Measurements from ENCODE around the gene EIF3K.
"Not testable (repeated sequence)": the region's sequence is repeated elsewhere in the genome, so short reads cannot be mapped to it uniquely, and the experiment has no call there.

The EIF3K gene

DNA sequence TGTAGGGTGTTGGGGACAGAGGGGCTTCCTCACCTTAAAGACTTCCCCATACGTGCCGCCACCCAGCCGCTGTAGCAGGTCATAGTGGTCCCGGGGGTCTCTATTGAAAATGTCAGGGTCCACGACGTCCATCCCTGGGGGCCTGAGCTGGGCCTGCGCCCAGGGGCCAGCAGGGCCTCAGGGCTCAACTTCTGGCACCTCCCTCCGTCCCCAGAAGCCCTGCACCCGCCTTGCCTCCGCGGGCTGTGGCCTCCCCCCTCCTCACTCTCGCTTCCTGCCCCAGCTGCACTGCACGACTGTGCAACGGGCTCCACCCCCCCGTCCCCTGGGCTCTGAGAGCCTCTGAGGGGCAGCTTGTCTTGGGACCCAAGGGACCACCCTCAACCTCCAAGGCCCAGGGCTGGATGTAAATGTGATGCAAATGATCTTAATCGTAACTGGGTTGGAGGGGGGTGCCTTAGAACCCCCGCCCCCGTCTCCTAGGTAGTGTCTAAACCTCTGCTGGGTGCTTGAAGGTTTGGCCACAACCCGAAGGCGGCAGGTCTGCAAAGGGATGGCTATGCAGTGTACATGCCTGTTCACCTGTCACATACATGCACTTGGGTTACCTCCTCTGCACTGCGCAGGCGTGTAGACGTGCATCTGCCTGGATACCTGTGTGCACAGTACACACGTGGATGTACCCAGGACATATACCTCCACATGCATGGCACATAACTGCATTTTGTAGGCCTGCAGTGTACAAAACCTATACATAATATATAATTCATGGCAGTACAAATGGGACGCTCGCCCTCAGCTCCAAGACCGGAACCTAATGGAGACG, 1.0 kb upstream of the EIF3K start, which contains the start of gene MAP4K1:
Gene MAP4K1, minus strand, starts transcription at position 190 of the 826 bp plus-strand sequence. Its CDS starts 58 bp downstream, at position 132.
- DNase-seq (ENCODE audit: low read depth): no peak

GRCh38 chr19:38619361-38620174, 580 bp downstream of the EIF3K start:
- no peak for DNase-seq (ENCODE audit: low read depth)

DNA sequence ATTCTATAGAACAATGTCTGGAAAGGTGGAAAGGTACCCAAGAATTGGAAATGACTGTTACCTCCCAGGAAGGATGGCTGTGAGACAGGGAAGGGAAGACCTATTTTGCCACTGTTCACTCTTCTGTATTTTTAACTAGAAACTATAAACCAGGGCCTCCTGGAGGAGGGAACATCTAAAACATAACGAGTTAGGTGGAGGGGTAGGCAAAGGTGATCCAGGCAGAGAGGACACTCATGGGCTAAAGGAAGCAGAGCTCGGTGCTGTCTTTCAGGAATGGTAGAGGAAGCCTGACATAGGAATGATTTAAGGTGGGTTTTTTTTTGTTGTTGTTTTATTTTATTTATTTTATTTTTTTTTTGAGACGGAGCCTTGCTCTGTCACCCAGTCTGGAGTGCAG, 5.8 kb downstream of the EIF3K start:
- no peak for DNase-seq (ENCODE audit: low read depth)

GRCh38 chr19:38626401-38626800, 7.4 kb downstream of the EIF3K start:
- DNase-seq (ENCODE audit: low read depth): no peak

DNA sequence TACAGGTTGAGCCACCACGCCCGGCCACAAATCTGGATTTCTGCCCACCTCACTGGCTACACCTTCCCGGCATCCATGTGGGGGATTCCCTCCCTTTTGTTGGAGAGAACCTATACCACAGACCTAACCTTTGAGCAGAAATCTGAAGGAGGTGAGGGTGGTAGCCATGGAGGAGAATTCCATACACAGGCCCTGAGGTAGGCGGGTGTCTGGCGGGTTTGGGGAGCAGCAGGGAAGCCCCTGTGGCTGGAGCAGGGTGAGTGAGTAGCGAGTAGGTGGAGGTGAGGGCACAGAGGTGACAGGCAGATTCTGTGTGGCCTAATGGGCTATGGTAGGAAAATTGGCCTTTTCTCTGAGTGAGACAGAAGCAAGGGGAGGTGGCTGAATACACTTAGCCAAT, 10.6 kb downstream of the EIF3K start:
- no peak for DNase-seq (ENCODE audit: low read depth)

DNA sequence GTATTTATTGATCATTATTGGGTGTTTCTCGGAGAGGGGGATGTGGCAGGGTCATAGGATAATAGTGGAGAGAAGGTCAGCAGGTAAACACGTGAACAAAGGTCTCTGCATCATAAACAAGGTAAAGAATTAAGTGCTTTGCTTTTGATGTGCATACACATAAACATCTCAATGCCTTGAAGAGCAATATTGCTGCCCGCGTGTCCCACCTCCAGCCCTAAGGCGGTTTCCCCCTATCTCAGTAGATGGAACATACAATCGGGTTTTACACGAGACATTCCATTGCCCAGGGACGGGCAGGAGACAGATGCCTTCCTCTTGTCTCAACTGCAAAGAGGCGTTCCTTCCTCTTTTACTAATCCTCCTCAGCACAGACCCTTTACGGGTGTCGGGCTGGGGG, 12.3 kb downstream of the EIF3K start:
- DNase-seq (ENCODE audit: low read depth): not testable (repeated sequence)

DNA sequence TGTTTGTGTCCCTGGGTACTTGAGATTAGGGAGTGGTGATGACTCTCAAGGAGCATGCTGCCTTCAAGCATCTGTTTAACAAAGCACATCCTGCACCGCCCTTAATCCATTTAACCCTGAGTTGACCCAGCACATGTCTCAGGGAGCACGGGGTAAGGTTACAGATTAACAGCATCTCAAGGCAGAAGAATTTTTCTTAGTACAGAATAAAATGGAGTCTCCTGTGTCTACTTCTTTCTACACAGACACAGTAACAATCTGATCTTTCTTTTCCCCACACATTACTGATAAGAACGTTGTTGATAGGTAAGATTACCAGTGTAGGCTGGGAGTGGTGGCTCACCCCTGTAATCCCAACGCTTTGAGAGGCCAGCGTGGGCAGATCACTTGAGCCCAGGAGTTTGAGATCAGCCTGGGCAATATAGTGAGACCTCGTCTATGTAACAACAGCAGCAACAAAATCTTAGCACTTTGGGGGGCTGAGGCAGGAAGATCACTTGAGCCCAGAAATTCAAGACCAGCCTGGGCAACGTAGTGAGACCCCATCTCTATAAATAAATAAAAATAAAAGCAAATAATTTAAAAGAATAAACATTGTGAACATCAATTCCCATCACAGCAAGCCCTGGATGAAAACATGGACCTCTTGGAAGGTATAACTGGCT, 13.0 kb downstream of the EIF3K start:
- DNase-seq (ENCODE audit: low read depth): not testable (repeated sequence)

GRCh38 chr19:38632476-38633213, 13.7 kb downstream of the EIF3K start:
- DNase-seq (ENCODE audit: low read depth): no peak

GRCh38 chr19:38634757-38635482, 15.9 kb downstream of the EIF3K start:
- no peak for DNase-seq (ENCODE audit: low read depth)

GRCh38 chr19:38635483-38636399, 16.8 kb downstream of the EIF3K start:
- no peak for DNase-seq (ENCODE audit: low read depth)

- no peak for DNase-seq (ENCODE audit: low read depth)
Measured at GRCh38 chr19:38638461-38638860, 19.5 kb downstream of the EIF3K start.

GRCh38 chr19:38639679-38640078, 20.7 kb downstream of the EIF3K start:
- no peak for DNase-seq (ENCODE audit: low read depth)

DNA sequence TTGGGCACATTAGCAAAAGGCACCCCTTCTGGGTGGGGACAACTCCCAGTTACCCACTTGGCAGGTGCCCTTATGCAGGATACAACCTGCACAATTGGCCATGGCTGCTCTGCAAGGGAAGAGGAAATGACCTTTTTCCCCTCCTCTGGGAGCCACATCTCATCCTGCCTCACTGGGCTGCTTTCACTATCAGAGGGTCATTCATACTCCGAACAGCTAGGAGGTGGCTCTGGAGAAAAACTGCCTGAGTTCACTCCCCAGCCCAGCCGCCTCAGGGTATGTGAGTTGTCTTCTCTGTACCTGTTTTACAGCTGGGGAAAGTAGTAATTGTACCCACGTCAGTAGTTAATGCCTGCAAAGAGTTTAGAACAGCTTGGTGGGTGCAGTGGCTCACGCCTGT, 21.4 kb downstream of the EIF3K start:
- no peak for DNase-seq (ENCODE audit: low read depth)

DNA sequence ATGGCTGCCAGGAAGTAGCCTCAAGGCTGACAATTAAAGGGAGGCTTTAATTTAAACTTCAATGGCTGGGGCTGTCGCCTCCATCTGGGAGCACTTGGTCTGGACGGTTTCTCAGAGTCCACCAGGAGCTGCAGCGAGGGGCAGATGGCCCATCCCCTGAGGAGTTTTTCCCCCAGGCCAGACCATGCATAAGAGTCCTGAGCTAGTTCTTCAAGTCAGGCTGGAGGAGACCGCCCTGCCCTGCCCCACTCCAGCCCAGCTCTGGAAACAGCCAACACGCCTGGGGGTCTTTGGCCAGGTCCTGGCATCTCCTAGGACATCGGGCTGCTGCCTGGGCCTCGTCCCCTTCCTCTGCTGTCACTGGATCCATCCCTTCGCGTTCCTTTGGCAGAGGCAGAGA, 23.2 kb downstream of the EIF3K start:
- DNase-seq (ENCODE audit: low read depth): no peak

- no peak for DNase-seq (ENCODE audit: low read depth)
Measured at GRCh38 chr19:38644719-38645118, 25.7 kb downstream of the EIF3K start.

GRCh38 chr19:38647368-38647965, 28.5 kb downstream of the EIF3K start, which contains the start of gene ACTN4:
TSS of gene ACTN4 (plus strand) at chr19:38647649. CDS start at chr19:38647746, 97 bp downstream.
- DNase-seq (ENCODE audit: low read depth): peak; percentile 95

DNA sequence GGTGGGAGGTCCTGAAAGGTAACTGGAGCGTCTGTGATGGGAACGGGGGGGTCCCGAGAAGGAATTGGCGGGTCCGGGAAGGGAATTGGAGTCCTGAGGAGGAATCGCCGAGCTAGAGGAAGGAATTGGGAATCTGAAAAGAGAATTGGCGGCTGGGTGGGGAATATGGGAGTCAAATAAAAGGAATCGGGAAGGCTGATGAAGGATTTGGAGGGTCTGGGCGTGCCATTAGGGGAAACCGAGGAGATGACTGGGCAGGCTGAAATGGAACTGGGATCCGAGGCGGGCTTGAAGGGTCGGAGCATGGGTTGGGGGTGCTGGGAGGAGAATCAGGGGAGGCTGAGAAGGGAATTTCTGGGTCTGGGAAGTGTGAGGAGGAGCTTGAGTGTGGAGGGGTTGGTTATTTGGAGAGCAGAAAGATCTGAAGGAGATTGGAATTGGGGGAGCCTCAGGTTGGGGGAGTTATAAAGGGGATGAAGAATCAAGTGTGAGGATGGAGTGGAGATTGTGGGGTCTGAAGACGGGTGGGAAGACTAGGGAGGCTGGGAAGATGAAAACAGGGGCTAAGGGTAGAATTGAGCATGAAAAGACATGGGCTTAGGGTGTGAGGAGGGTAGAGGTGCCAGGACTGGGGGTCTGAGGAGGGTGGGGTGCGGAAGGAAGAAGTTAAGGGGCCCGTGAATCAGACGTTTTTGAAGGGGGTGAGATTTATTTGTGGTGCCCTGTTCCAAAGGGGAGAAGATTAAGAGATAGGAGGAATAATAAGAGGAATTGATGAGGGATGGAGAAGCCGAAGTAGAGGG, 29.2 kb downstream of the EIF3K start:
- DNase-seq (ENCODE audit: low read depth): no peak

DNA sequence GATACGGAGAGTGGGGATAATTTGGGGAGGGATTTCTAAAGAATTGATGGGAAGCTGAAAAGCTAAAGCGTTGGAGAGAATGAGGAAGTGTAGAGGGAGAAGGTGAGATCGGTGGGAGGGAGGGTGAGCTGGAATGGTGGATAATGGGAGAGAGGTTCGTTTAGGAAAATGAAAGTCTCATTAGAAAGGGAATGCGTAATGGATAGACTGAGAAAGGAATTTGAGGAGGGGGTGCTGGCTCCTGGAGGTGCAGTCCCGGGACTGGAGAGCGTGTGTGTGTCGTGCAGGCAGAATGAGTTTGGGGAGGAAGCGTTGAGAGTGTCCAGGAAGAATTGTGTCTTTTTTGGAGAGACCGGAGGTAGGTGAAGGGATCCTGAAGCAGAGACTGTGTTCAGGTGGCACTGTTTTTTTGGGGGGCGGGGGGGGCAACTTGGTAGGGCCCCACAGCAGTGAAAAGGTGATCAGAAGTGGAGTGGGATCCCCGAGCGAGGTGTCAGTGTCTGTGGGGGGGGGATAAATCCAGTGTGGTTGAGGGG, 29.8 kb downstream of the EIF3K start:
- DNase-seq (ENCODE audit: low read depth): no peak
